Stimulated activated CD8-positive, alpha-beta memory T cell treated with anti-CD3 and anti-CD28 coated beads, Interleukin-15, amount 100 ng/mL, for 4 hours (primary cell): ENCODE data around the gene HOMER1.

Experiments used
- DNase-seq, 2 donors: peaks; one replicate each; pipeline ENCODE4 v3.0.0-alpha.2; 2020; ENCODE audit warnings: low read depth in 2 of 2

The HOMER1 gene

GRCh38 chr5:79488775-79489174, 25.2 kb downstream of the HOMER1 start:
- no peak for DNase-seq

- DNase-seq, result no peak
Measured at GRCh38 chr5:79488058-79488457, 25.9 kb downstream of the HOMER1 start.

GRCh38 chr5:79487251-79487650, 26.7 kb downstream of the HOMER1 start:
- no peak for DNase-seq

- DNase-seq, result no peak
Measured at GRCh38 chr5:79486116-79486515, 27.8 kb downstream of the HOMER1 start.

GRCh38 chr5:79484731-79485130, 29.2 kb downstream of the HOMER1 start:
- no peak for DNase-seq

GRCh38 chr5:79481574-79481973, 32.4 kb downstream of the HOMER1 start:
- no peak for DNase-seq

GRCh38 chr5:79480991-79481390, 32.9 kb downstream of the HOMER1 start:
- no peak for DNase-seq

- no peak for DNase-seq
Measured at GRCh38 chr5:79475152-79475466, 38.8 kb downstream of the HOMER1 start.

- no peak for DNase-seq
Measured at GRCh38 chr5:79474367-79475151, 39.4 kb downstream of the HOMER1 start.

- no peak for DNase-seq
Measured at GRCh38 chr5:79471556-79471955, 42.4 kb downstream of the HOMER1 start.

- no peak for DNase-seq
Measured at GRCh38 chr5:79464695-79465332, 49.1 kb downstream of the HOMER1 start.

GRCh38 chr5:79464278-79464677, 49.7 kb downstream of the HOMER1 start:
- no peak for DNase-seq

- no peak for DNase-seq
Measured at GRCh38 chr5:79459626-79460025, 54.3 kb downstream of the HOMER1 start.

- no peak for DNase-seq
Measured at GRCh38 chr5:79456890-79457583, 56.9 kb downstream of the HOMER1 start.

GRCh38 chr5:79456400-79456799, 57.5 kb downstream of the HOMER1 start:
- no peak for DNase-seq

- DNase-seq, result no peak
Measured at GRCh38 chr5:79454043-79454442, 59.9 kb downstream of the HOMER1 start.

GRCh38 chr5:79448336-79448735, 65.6 kb downstream of the HOMER1 start:
- no peak for DNase-seq

GRCh38 chr5:79436821-79437220, 77.1 kb downstream of the HOMER1 start:
- DNase-seq, result no peak

- DNase-seq, result no peak
Measured at GRCh38 chr5:79436224-79436623, 77.7 kb downstream of the HOMER1 start.

- no peak for DNase-seq
Measured at GRCh38 chr5:79430196-79430595, 83.7 kb downstream of the HOMER1 start.

- DNase-seq, result no peak
Measured at GRCh38 chr5:79423296-79423695, 90.6 kb downstream of the HOMER1 start.

GRCh38 chr5:79420248-79420647, 93.7 kb downstream of the HOMER1 start:
- DNase-seq, result no peak

GRCh38 chr5:79418276-79418675, 95.7 kb downstream of the HOMER1 start:
- no peak for DNase-seq
